Endothelial cell of umbilical vein (primary cell): ENCODE measurements around the gene MTREX. TPM values are rescaled to one million over a fixed set of nuclear protein-coding genes. Genes with fewer than 3 reads are reported as not detected.

Experiments used
- BruUV-seq: library from RNA; stranded (reverse); fragments of 400-500 nt; replicated peaks from 2 replicates; lab custom pipeline; 2021; lab: Mats Ljungman, UMichigan
- CTCF ChIA-PET: fragments of 300-600, 350-600 bp; sonication (Branson Sonifier 250); formaldehyde crosslinking; loops from one replicate; lab custom pipeline; 2021; ENCODE audit warnings: antibody characterized with exemption, inconsistent platforms; lab: Charles Lee
- POLR2A ChIA-PET: fragments of 300-600, 350-600 bp; sonication (Branson Sonifier 250); formaldehyde crosslinking; loops from one replicate; lab custom pipeline; 2021; ENCODE audit warnings: antibody characterized with exemption, inconsistent platforms; lab: Charles Lee
- DNase-seq: peaks from one replicate; pipeline ENCODE4 v3.0.0-alpha.2; 2011; ENCODE audit warnings: low read depth, low spot score
- FAIRE-seq: peaks from 2 replicates; lab custom pipeline; 2011; peaks lifted over from hg19 to GRCh38; lab: Jason Lieb, UNC
- H2AFZ ChIP-seq: 2 replicates; pipeline ENCODE4 v1.6.0; 2012; ENCODE audit warnings: low read depth, low read length, control low read depth, inconsistent platforms
- H3K27ac ChIP-seq: 2 replicates; pipeline ENCODE4 v1.5.1; 2011; ENCODE audit warnings: low read depth, mild to moderate bottlenecking, control low read depth, low read length, moderate library complexity; ENCODE audit not compliant: insufficient read depth
- H3K27me3 ChIP-seq, 2 experiments: 2 replicates each; pipeline versions ENCODE4 v1.6.0 to v1.6.1; 2011; ENCODE audit warnings: low read length in 2 of 2, mixed read lengths in 1 of 2; ENCODE audit not compliant: control insufficient read depth in 2 of 2, insufficient read depth in 2 of 2
- H3K36me3 ChIP-seq, 2 experiments: 2 replicates in 1 of 2; 3 replicates in 1 of 2; pipeline ENCODE4 v1.5.1; 2011; ENCODE audit warnings: low read length in 2 of 2, mild to moderate bottlenecking in 1 of 2, moderate library complexity in 1 of 2; ENCODE audit not compliant: control insufficient read depth in 2 of 2, insufficient read depth in 2 of 2; ENCODE audit errors: extremely low read depth in 1 of 2
- H3K4me1 ChIP-seq: 3 replicates; pipeline ENCODE4 v1.5.1; 2011; ENCODE audit warnings: mild to moderate bottlenecking, low read length; ENCODE audit not compliant: control insufficient read depth, insufficient read depth; ENCODE audit errors: extremely low read depth
- H3K4me2 ChIP-seq: 2 replicates; pipeline ENCODE4 v1.6.1; 2011; ENCODE audit warnings: low read length, control low read depth, mixed read lengths; ENCODE audit not compliant: insufficient read depth
- H3K4me3 ChIP-seq, 3 experiments: fragments of 200-600 bp in 1 of 3; sonication (generic), shearing (Covaris generic) in 1 of 3; replicated peaks in 1 of 3; 2 replicates each; pipeline ENCODE4 v1.5.1; 2011 to 2016; ENCODE audit warnings: control low read depth in 3 of 3, low read length in 3 of 3, mild to moderate bottlenecking in 2 of 3, inconsistent platforms in 1 of 3, low read depth in 1 of 3, moderate library complexity in 1 of 3; ENCODE audit not compliant: insufficient read depth in 1 of 3
- H3K79me2 ChIP-seq: 2 replicates; pipeline ENCODE4 v1.6.0; 2012; ENCODE audit warnings: low read length, inconsistent platforms; ENCODE audit not compliant: control insufficient read depth, insufficient read depth
- H3K9ac ChIP-seq: replicated peaks from 2 replicates; pipeline ENCODE3; 2011; ENCODE audit warnings: low read length, control low read depth; ENCODE audit not compliant: insufficient read depth; ENCODE audit errors: extremely low read depth
- H3K9me1 ChIP-seq: replicated peaks from 3 replicates; pipeline ENCODE4 v1.6.0; 2011; ENCODE audit warnings: mild to moderate bottlenecking, low read length; ENCODE audit not compliant: control insufficient read depth, insufficient read depth; ENCODE audit errors: extremely low read depth
- H3K9me3 ChIP-seq: replicated peaks from 2 replicates; pipeline ENCODE4 v1.5.1; 2012; ENCODE audit warnings: low read length, inconsistent platforms; ENCODE audit not compliant: control insufficient read depth, insufficient read depth
- H4K20me1 ChIP-seq: replicated peaks from 2 replicates; pipeline ENCODE3; 2011; ENCODE audit warnings: mild to moderate bottlenecking, low read length; ENCODE audit not compliant: control insufficient read depth, insufficient read depth; ENCODE audit errors: extremely low read depth
- EZH2 ChIP-seq: IDR thresholded peaks from 2 replicates; pipeline ENCODE4 v1.6.1; 2012; ENCODE audit warnings: borderline replicate concordance, low read depth, mild to moderate bottlenecking, moderate library complexity, low read length, inconsistent platforms; ENCODE audit not compliant: severe bottlenecking
- GATA2 ChIP-seq: IDR thresholded peaks from 2 replicates; pipeline ENCODE4 v1.7.0; 2011; ENCODE audit warnings: low read depth, mild to moderate bottlenecking, moderate library complexity, mixed read lengths, low read length; ENCODE audit not compliant: insufficient read length, insufficient read depth
- JUN ChIP-seq: IDR thresholded peaks from 2 replicates; pipeline ENCODE4 v1.6.1; 2011; ENCODE audit warnings: borderline replicate concordance, low read depth; ENCODE audit not compliant: insufficient read length, insufficient read depth
- MYC ChIP-seq: IDR thresholded peaks from one replicate; pipeline ENCODE4 v1.6.1; 2011; ENCODE audit warnings: mild to moderate bottlenecking, low read depth, low read length
- POLR2A ChIP-seq: IDR thresholded peaks from 2 replicates; pipeline ENCODE4 v1.6.1; 2012; ENCODE audit warnings: low read depth, mild to moderate bottlenecking, control low read depth, low read length
- dilution Hi-C: fragments of 300-500 bp; cut with MboI; formaldehyde crosslinking; loops from one replicate; pipeline ENCODE4 v1.15.0; 2019; ENCODE audit warnings: low sequenced_read_pairs; ENCODE audit not compliant: extremely low pct_ligation_motif_present
- intact Hi-C: fragments of 100-400 bp; cut with micrococcal nuclease; formaldehyde crosslinking; loops from one replicate; pipeline ENCODE4 v1.10.0; 2022
- polyA plus RNA-seq, 4 experiments: library from polyadenylated mRNA; depleted of rRNA in 3 of 4; stranded (reverse) in 3 of 4; unstranded in 1 of 4; fragments of >200 nt; gene quantifications; 2 replicates each; pipeline versions ENCODE4 v1.2.1 to v1.2.3, GENCODE V29; 2011 to 2012; ENCODE audit warnings: missing spikeins in 1 of 4
- total RNA-seq: library from RNA; stranded (reverse); gene quantifications from 2 replicates; pipeline ENCODE4 v1.2.3, GENCODE V29; 2021

MTREX gene
- total and polyA plus RNA-seq, 2 donors (not counting 3 experiments of a cell fraction or from before 2014, with no cell fraction given) = 9.8 to 76.3 TPM

DNA sequence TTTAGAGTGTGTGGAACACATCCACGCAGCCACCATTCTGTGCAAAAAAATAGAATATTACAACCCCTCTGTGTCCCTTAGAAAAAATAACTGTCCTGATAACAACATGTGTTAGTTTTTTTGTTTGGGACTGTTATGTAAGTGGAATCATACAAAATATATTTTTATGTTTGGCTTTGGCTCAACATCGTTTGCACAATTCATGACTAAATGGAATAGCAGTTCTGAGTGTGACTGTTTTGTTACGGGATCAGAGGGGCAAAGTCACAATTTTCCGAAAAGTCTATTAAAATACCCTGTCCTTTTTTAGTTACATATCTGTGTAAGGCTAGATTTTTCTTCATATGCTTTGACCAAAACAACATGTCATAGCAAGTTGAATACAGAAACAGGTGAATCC lies 12.8 kb downstream of the MTREX start:
- POLR2A ChIA-PET = no interaction called here
- H3K4me1 ChIP-seq = no peaks in the 10 kb centered on the region
- no peak overlapping the region for H3K4me3 ChIP-seq
- H3K9ac ChIP-seq = no peak overlapping the region
- no peaks in the 10 kb centered on the region for H3K9me1 ChIP-seq
- H3K4me2 ChIP-seq = no peak overlapping the region
- DNase-seq (no peak), FAIRE-seq (no peak)
- dilution Hi-C loops = no loop called here
- no peak overlapping the region for H2AFZ ChIP-seq
- no peaks in the 10 kb centered on the region for H4K20me1 ChIP-seq
- no TSS peak for BruUV-seq
- no peak for TF ChIP-seq EZH2
- no peak for TF ChIP-seq GATA2
- TF ChIP-seq POLR2A = no peak
- no peak for TF ChIP-seq MYC
- H3K27ac ChIP-seq = no peak overlapping the region
- no peaks in the 10 kb centered on the region for H3K9me3 ChIP-seq
- H3K79me2 ChIP-seq = peaks cover 70% of the 10 kb centered on the region
- H3K27me3 ChIP-seq = no peaks in the 10 kb centered on the region
- CTCF ChIA-PET = interaction anchor here (1.2 to 1.4 kb wide), 2 partner anchors 9 to 13 kb away, joined by 4 to 5 read pairs; partner anchors contain the start of genes DHX29 and MTREX
- intact Hi-C loops = loop anchor here (5.0 kb wide), 1 partner anchor 602 kb away; no protein-coding TSS in a partner anchor
- H3K36me3 ChIP-seq = peaks cover 0 to 2% of the 10 kb centered on the region in 2 experiments

GRCh38 chr5:55324006-55324405 lies 16.2 kb downstream of the MTREX start:
- no peaks in the 10 kb centered on the region for H3K27me3 ChIP-seq
- BruUV-seq = no TSS peak
- intact Hi-C loops (loop anchor here (1.0 to 5.0 kb wide), 2 partner anchors 368 to 598 kb away; no protein-coding TSS in a partner anchor), dilution Hi-C loops (no loop called here)
- H3K4me2 ChIP-seq = no peak overlapping the region
- POLR2A ChIA-PET = no interaction called here
- H3K4me1 ChIP-seq = no peaks in the 10 kb centered on the region
- DNase-seq (no peak), FAIRE-seq (no peak)
- H4K20me1 ChIP-seq = no peaks in the 10 kb centered on the region
- TF ChIP-seq JUN = no peak
- peaks cover 0 to 7% of the 10 kb centered on the region in 2 experiments for H3K36me3 ChIP-seq
- peaks cover 41% of the 10 kb centered on the region for H3K79me2 ChIP-seq
- H3K9me1 ChIP-seq = no peaks in the 10 kb centered on the region
- no peak overlapping the region for H3K9ac ChIP-seq
- no peaks in the 10 kb centered on the region for H3K9me3 ChIP-seq
- H3K27ac ChIP-seq = no peak overlapping the region
- no peak overlapping the region for H3K4me3 ChIP-seq
- CTCF ChIA-PET = interaction anchor here (1.2 to 3.0 kb wide), 3 partner anchors 368 to 945 kb away, joined by 5 to 37 read pairs (median 17); no protein-coding TSS in a partner anchor
- H2AFZ ChIP-seq = no peak overlapping the region
